ENCODE measurements around the gene PRKCB.
"Not testable (repeated sequence)": the region's sequence is repeated elsewhere in the genome, so short reads cannot be mapped to it uniquely, and the experiment has no call there.

Gene PRKCB

DNA sequence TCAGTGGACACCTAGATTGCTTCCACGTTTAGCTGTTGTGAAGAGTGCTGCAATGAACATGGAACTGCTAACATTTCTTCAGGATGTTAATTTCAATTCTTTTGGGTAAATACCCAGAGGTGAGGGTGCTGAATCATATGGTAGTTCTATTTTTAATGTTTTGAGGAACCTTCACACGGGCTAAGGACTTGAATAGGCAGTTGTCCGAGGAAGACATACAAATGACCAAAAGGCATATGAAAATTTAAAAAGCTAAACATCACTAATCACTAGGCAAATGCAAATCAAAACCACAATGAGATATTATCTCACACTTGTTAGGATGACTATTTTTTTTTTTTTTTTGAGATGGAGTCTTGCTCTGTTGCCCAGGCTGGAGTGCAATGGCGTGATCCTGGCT is 173.3 kb downstream of the PRKCB start:
- no peak for DNase-seq (ENCODE audit: low read depth)

DNA sequence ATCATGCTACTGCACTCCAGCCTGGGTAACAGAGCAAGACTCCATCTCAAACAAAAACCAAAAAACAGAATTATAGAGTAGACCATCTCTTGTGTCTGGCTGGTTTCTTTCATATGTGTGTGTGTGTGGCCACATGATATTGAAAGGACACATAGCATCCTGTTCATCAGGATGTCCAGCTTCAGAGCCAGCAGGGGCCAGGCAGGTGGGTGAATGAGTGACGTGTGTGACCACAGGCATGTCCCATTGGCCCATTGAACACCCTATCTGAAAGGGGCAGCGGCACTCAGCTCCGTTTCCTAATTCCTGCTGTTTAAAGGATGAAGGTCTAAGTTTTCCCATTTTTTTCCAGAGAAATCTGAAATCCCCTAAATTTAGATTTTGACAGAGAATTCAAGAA is 174.2 kb downstream of the PRKCB start:
- no peak for DNase-seq (ENCODE audit: low read depth)

DNA sequence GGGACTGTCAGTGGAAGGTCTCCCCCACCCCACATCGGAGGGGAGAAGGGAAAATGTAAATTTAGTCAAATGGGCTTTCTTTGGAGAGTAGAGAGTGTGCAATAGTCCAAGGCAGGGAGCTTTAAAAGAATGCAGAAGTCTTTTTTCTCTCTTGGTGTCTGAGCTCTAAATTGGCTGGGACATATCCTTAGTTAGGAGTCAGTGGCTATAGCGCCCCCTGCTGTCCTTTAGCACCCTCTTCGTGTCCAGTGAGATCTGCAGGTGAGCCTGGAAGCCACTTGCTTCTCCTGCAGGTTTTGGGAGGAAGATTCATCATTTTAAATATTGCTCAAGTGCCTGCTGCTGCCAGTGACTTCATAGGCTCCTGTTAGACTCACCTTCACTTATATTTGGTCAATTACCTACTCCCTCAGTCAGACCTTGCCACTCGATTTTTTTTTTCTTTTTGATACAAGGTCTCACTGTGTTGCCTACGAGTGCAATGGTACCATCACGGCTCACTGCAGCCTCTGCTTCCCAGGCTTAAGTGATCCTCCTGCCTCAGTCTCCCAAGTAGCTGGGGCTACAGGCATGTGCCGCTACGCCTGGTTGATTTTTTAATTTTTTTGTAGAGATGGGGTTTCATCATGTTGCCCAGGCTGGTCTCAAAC is 174.8 kb downstream of the PRKCB start:
- DNase-seq (ENCODE audit: low read depth): peak; percentile 4

DNA sequence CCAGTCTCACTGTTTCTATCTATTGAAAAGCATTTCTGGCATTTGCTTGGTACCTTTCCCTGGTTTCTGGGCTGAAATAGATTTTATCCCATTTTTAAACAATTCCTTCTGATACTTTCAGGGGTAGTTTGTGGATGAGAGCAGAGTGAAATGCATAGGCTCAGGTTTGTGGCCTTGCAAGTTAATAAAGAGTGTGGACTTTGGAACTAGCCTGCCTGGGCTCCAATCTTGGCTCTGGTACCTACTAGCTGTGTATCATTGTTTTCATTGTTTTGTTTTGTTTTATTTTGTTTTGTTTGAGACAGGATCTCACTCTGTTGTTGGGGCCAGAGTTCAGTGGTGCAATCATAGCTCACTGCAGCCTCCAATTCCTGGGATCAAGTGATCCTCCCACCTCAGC is 175.5 kb downstream of the PRKCB start:
- DNase-seq (ENCODE audit: low read depth): no peak

DNA sequence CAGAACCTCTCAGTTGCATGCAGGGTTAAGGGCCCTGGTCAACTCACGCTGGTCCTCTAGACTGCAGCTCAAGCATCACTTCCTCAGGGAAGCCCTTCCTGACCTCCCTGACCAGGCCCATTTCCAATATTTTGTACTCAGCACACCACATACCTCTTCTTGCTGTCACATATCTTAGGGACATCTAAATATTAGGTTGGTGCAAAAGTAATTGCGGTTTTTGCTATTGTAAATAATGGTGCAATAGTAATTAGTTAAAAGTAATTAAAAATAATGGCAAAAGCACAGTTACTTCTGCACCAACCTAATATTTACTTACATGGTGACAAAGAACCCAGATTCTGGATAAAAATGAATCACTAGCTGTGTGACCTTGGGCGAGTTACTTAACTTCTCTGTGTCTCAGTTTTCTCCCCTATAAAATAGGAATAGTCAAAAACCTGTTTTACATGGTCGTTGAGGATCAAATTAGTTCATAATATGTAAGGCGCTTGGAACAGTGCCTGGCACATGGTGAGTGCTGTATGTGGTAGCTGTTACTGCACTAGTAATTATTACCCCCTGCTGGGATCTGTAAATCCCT is 177.4 kb downstream of the PRKCB start:
- no peak for DNase-seq (ENCODE audit: low read depth)

DNA sequence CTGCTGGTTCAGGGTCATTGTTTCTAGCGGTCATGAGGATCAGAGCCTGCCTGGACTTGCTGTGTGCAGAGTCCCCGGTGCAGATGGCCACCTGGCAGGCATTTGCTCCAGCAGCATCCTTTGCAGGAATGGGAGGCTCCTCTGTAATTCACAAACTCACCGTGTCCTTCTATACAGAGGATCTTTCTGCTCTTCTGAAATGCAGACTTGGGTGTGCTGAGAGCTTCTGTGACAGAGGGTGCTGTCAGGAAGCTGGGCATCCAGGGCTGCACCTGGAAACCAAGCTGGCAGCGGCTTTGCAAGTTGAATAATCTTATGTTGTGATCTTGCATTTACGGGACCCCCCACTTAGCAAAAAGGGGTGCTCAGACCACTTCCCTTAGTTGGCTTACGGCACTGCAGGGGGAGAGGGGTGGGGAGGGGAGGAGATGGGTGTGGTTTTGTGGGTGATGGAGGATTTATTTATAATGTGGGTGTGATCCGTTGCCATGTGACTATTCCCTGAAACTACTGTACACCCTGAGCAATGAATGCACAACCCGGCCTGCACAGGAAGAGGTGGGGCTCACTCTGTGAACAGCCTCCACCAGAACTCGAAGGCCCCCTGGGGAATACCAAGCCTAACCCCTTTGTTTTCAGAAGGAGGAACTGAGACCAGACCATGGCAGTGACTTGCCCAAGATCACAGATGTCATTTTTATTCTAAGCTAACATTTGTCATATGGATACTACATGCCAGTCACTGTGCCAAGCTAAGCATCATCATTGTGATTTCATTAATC is 178.3 kb downstream of the PRKCB start:
- no peak for DNase-seq (ENCODE audit: low read depth)

DNA sequence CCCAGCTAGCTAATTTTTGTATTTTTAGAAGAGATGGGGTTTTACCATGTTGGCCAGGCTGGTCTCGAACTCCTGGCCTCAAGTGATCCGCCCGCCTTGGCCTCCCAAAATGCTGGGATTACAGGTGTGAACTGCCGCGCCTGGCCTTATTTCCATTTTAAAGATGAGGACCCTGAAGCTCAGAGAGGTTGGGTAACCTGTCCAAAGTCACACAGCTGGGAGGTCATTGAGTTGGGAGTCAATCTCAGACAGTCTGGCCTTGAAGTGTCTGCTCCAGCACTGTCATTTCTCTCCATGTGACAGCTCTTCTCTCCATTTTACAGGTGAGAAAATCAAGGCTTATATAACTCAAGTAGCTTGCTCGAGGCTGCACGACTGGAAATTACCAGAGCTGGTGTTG is 179.2 kb downstream of the PRKCB start:
- DNase-seq (ENCODE audit: low read depth): not testable (repeated sequence)

DNA sequence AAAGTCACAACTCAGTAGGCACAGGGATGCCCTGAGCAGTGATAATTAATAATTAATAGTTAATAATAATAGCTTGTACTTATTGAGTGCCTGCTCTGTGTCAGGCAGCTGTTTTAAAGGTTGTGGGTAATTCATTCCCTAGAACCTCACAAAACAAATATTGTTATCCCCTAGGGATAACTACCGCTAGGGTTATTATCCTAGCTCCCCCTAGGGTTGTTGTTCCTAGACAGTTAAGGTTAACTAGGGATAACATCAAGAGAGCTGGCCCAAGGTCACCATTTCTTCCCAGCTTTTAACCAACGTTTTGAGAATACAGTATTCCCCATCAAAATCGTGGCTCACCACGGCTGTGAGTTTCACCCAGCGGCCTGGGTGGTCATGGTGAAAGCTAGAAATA is 180.1 kb downstream of the PRKCB start:
- no peak for DNase-seq (ENCODE audit: low read depth)

DNA sequence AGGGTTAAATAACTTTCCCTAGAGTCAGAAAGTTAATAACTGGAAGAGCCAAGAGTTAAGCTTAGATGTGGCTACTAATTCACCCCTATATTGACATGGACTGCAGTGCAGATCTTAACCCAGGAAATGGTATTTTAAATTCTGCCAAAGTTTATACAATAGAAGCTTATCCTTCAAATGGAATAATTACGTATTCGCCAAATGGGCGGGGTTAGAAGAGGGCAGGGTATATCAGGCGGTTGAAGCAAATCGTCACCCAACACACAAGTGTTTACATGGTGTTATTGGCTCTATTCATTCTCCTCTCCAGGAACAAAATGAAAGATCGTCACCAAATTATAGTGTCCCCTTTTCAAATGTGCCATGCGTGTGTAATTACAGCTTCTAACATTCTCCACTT is 182.7 kb downstream of the PRKCB start:
- no peak for DNase-seq (ENCODE audit: low read depth)

DNA sequence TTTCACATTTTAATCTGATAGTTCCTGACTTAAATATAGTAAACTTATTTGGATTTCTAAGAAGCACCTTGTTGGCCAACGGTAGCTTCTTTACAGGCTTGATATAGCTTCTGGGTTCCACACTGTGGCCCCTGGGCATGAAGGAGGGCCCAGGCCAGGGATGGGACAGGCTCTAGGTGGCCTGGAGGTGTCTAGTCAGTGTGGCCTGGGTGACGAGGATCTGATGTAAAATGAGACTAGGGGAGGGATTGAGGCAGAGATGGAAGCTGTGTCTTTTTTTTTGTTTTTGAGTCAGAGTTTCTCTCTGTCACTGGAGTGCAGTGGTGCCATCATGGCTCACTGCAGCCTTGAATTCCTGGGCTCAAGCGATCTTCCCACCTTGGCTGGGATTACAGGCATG is 187.0 kb downstream of the PRKCB start:
- no peak for DNase-seq (ENCODE audit: low read depth)

DNA sequence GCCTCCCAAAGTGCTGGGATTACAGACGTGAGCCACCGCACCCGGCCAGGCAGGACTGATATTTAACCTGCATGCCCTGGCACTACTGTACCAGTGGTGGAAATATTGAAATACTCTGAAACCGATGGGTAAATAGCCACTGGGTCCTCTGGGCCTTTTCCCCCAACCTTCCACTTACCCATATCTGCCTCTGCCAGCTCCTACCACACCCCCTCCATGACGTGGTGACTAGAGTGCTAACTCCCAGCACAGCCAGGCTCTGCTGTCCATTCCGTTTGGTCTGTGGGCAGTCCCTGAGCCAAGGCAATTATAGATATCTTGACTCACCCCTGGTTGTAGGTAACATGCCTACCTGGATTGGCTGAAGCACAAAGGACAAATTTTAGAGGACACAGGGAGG is 187.8 kb downstream of the PRKCB start:
- DNase-seq (ENCODE audit: low read depth): no peak

DNA sequence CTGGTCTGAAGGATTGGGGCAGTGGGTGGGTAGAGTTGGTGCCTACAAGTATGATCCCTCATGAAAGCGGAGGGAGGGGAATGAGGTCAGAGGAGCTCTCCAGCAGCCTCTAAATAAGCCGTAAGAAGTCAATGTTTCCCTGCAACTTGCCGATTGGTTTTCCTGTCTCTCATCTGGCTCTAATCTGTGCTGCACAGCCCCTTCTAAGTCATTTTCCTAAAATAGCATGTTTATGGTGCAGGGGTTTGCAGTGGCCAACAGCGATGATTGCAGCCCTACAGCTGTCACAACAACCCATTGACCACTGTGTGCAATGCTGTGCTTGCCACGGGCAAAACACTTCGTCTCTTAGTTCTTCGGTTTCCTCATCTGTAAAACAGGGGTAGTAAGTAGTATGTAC is 189.2 kb downstream of the PRKCB start:
- no peak for DNase-seq (ENCODE audit: low read depth)

DNA sequence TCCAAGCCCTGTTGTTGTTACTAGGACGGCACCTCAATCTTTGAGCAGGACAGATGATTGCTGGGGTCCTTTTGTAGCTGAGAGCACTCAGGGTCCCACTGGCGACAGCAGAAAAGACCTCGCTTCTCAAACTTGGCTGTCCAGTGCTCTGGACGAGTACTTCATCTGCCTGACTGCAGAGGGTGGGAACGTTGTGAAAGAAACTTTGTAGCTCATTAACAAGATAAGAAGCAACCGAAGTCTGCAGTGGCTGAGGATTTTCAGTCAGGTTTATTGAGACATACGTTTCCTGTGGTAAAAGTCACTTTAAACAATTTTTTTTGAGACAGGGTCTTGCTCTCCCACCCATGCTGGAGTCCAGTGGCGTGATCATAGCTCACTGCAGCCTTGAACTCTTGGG is 191.7 kb downstream of the PRKCB start:
- no peak for DNase-seq (ENCODE audit: low read depth)

DNA sequence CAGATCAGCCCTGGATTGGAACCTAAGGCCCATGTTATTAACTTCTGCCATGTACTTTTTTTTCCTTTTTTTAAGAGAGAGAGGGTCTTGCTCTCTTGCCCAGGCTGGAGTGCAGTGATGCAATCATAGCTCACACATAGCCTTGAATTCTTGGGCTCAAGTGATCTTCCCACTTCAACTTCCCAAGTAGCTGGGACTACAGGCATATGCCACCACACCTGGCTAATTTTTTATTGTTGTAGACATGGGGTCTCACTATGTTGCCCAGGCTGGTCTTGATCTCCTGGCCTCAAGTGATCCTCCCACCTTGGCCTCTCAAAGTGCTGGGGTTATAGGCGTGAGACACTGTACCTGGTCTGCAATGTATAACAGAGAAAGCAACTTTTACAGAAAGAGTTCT is 194.1 kb downstream of the PRKCB start:
- DNase-seq (ENCODE audit: low read depth): not testable (repeated sequence)

DNA sequence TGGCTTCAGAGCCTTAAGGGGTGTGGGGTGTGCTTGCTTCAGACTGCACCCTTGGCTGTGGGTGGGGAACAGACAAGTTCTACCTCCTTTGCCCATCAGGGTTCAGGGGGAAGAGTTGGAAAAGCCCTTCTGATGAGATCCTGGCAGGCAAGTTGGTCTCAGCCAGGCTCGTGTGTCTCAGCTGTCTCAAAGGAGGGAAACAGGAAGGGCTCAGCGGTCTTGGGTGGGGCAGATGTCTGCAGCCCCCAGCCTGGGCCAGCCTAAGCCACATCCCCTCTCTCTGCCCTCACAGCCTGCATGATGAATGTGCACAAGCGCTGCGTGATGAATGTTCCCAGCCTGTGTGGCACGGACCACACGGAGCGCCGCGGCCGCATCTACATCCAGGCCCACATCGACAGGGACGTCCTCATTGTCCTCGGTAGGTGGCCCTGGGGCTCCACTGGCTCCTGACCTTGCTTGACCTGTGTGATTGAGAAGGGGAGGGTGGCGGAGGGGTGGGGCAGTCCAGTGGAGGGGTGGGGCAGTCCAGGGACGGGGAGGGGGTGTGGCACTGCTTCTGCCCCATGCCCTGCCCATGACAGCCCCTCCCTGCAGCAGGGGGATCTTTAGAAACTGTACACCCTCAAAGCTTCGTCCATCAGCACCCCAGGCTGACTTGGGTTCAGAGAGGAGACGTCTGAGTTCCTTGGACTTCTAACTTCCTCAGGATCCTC is 199.5 kb downstream of the PRKCB start:
- DNase-seq (ENCODE audit: low read depth): no peak

DNA sequence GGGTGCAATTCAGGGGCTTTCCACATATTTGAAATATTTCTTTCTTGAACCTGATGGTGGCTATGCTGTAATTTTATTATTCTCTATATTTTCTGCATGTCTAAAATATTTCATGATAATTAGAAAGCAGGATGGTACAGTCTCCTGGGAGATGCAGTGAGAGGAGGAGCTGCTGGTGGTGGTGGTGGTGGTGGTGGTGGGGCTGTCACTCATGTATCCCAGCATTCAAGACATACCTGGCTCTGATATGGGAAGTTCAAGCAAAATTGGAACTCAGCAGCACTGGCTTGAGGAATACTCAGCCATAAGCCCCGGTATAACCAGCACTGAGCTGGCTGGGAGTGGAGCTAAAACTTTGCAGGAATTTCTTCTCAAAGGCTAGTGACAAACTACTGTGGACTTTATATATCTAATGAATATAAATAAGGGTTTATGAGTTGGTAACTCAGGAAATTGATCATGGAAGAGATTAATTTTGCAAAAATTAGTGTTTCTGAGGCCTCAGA is 200.3 kb downstream of the PRKCB start:
- DNase-seq (ENCODE audit: low read depth): no peak

DNA sequence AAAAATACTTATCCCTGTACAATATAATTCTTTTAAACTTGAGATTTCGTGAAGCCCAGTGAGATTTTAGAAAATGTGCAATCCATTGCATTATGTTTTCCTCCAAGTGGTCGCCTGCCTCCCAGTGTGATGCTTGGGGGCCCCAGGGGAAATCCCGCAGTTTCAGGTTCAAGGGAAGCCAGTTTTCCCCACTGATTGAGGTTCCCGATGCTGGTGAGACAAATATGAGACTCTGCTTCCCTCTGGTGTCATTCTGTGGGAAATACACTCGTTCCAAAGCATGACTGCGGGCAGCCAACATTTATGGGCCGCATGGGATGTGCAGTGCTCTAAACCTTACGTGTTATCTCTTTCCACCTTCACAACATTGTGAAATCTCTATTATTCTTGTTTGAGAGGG is 200.8 kb downstream of the PRKCB start:
- DNase-seq (ENCODE audit: low read depth): peak; percentile 10

DNA sequence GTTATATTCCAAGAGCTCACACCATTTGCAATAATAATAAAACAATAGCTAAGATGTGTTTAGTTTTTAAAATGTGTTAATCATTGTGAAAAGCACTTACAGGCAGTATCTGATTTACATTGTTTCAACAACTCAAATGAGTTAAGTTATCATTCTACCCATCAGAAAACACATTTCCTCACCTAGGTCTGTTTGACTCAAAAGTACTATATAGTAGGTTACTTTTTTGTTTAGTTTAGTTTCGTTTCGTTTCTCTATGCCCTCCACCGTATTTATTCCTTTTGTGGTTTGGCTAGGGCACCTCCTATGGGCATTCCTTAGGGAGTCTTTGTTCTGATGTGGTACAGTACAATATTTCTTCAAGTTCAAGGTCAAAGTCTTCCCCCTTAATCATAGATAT is 201.6 kb downstream of the PRKCB start:
- DNase-seq (ENCODE audit: low read depth): no peak

DNA sequence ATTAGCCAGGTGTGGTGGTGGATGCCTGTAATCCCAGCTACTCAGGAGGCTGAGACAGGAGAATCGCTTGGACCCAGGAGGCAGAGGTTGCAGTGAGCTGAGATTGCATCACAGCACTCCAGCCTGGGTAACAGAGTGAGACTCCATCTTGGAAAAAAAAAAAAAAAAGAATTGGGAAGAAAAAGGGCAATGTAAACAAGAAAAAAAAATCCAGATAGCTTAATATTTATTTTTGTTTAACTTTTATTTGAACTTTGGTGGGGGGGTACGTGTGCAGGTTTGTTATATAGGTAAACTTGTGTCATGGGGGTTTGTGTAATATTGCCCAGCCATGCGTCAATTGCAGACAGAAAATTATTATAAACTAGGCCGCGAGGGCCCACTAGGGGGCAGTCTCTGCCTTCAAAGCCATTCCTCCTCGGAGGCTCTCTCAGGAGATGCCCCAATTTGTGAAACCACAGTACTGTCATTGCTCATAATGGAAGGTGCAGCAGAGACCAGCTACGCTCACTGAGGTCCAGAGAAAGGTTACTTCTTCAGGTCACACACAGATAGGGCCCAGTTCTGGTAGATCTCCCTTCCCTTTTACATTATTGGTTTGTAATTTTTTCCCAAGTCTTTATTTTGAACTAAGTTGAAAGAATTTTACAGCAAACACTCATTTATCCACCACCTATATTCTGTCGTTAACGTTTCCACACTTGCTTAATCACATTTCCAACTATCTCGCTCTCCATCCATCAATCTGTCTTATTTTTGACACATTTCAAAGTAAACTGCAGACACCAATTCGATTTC is 206.2 kb downstream of the PRKCB start:
- peak; percentile 3 for DNase-seq (ENCODE audit: low read depth)

DNA sequence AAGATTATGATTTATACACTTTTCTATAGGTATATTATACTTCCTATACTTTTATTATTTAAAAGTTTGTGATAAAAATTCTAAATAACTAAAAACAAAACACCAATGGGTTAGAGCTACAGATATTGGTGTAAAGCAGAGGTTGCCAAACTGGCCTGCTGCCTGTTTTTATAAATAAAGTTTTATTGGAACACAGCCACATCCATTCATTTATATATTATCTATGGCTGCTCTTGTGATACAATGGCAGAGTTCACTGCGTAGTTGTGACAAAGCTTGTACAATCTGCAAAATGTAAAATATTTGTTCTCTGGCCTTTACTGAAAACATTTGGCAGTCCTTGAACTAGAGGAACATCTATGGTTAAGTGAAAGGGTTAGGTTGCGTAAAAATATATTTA is 208.7 kb downstream of the PRKCB start:
- no peak for DNase-seq (ENCODE audit: low read depth)

DNA sequence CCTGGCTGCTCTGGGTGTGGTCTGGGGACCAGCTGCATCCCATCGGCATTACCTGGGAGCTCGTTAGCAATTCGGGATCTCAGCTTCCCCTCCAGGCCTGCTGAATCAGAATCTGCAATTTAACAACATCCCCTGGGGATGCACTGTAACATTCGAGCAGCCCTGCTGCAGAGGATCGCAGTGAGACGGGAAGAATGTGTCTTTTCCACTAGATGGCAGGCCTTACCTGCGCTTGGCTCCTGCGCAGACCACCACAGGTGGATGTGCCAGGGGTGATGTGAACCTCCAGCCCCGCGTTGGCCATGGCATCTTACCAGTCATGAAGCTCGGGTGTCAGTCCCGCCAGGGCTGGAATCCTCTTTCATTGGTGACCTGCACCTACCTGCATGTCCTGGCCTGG is 209.9 kb downstream of the PRKCB start:
- no peak for DNase-seq (ENCODE audit: low read depth)

DNA sequence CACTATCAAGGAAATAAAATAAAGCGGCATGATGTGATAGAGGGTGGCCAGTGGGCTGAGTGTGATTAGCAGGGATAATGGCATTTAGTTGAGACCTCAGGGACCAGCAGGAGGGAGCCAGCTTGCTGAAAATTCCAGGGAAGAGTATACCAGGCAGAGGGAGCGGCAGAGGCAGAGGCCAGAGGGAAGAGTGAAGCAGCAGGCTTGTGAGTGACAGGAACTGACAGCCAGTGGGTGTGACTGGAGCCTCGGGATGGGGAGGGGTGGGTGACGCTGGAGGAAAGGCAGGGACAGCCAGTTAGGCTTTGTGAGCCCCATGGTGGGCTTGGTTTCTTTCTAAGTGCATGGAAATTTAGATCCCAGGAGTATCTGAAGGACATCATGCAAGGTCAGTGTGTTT is 210.7 kb downstream of the PRKCB start:
- DNase-seq (ENCODE audit: low read depth): no peak

All from non-pigmented ciliary epithelial cell (primary cell).